ENCODE data around the gene NOC4L. TPM values are rescaled to one million over a fixed set of nuclear protein-coding genes. Genes with fewer than 3 reads are reported as not detected.

The NOC4L gene
- total RNA-seq, 1 donor from 2014 or later, result 17.8 TPM

- no peak overlapping the region for H3K27ac Mint-ChIP-seq (ENCODE audit: unreplicated experiment)
- TF ChIP-seq, protein P1, sequence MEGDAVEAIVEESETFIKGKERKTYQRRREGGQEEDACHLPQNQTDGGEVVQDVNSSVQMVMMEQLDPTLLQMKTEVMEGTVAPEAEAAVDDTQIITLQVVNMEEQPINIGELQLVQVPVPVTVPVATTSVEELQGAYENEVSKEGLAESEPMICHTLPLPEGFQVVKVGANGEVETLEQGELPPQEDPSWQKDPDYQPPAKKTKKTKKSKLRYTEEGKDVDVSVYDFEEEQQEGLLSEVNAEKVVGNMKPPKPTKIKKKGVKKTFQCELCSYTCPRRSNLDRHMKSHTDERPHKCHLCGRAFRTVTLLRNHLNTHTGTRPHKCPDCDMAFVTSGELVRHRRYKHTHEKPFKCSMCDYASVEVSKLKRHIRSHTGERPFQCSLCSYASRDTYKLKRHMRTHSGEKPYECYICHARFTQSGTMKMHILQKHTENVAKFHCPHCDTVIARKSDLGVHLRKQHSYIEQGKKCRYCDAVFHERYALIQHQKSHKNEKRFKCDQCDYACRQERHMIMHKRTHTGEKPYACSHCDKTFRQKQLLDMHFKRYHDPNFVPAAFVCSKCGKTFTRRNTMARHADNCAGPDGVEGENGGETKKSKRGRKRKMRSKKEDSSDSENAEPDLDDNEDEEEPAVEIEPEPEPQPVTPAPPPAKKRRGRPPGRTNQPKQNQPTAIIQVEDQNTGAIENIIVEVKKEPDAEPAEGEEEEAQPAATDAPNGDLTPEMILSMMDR (IDR thresholded peaks at IDR 0.05; ENCODE audit: partially characterized antibody, unreplicated experiment), result no peak
- H3K9me3 Mint-ChIP-seq (ENCODE audit: unreplicated experiment), result peaks cover 7% of the 10 kb centered on the region
- DNase-seq, result peak; percentile 9
- H3K4me3 Mint-ChIP-seq (ENCODE audit: unreplicated experiment), result no peak overlapping the region
- H3K36me3 Mint-ChIP-seq (ENCODE audit: unreplicated experiment), result no peaks in the 10 kb centered on the region
- H3K4me1 Mint-ChIP-seq (ENCODE audit: low read depth, unreplicated experiment), result no peaks in the 10 kb centered on the region
- no peaks in the 10 kb centered on the region for H3K27me3 Mint-ChIP-seq (ENCODE audit: unreplicated experiment)
Observed at GRCh38 chr12:132167611-132168310, 23.5 kb downstream of the NOC4L start.

- TF ChIP-seq, protein P1 (IDR thresholded peaks at IDR 0.05; ENCODE audit: partially characterized antibody, unreplicated experiment), result no peak
- H3K27ac Mint-ChIP-seq (ENCODE audit: unreplicated experiment), result no peak overlapping the region
- no peaks in the 10 kb centered on the region for H3K36me3 Mint-ChIP-seq (ENCODE audit: unreplicated experiment)
- no peak overlapping the region for H3K4me3 Mint-ChIP-seq (ENCODE audit: unreplicated experiment)
- H3K9me3 Mint-ChIP-seq (ENCODE audit: unreplicated experiment), result peaks cover 9% of the 10 kb centered on the region
- no peaks in the 10 kb centered on the region for H3K27me3 Mint-ChIP-seq (ENCODE audit: unreplicated experiment)
- DNase-seq, result peak; percentile 12
- no peaks in the 10 kb centered on the region for H3K4me1 Mint-ChIP-seq (ENCODE audit: low read depth, unreplicated experiment)
Observed at GRCh38 chr12:132168311-132169031, 24.2 kb downstream of the NOC4L start.

GRCh38 chr12:132169376-132169775, 25.1 kb downstream of the NOC4L start:
- no peak overlapping the region for H3K4me3 Mint-ChIP-seq (ENCODE audit: unreplicated experiment)
- DNase-seq, result peak; percentile 11
- H3K27me3 Mint-ChIP-seq (ENCODE audit: unreplicated experiment), result no peaks in the 10 kb centered on the region
- H3K9me3 Mint-ChIP-seq (ENCODE audit: unreplicated experiment), result peaks cover 6% of the 10 kb centered on the region
- H3K36me3 Mint-ChIP-seq (ENCODE audit: unreplicated experiment), result no peaks in the 10 kb centered on the region
- no peak overlapping the region for H3K27ac Mint-ChIP-seq (ENCODE audit: unreplicated experiment)
- TF ChIP-seq, protein P1 (IDR thresholded peaks at IDR 0.05; ENCODE audit: partially characterized antibody, unreplicated experiment), result no peak
- H3K4me1 Mint-ChIP-seq (ENCODE audit: low read depth, unreplicated experiment), result no peaks in the 10 kb centered on the region

DNA sequence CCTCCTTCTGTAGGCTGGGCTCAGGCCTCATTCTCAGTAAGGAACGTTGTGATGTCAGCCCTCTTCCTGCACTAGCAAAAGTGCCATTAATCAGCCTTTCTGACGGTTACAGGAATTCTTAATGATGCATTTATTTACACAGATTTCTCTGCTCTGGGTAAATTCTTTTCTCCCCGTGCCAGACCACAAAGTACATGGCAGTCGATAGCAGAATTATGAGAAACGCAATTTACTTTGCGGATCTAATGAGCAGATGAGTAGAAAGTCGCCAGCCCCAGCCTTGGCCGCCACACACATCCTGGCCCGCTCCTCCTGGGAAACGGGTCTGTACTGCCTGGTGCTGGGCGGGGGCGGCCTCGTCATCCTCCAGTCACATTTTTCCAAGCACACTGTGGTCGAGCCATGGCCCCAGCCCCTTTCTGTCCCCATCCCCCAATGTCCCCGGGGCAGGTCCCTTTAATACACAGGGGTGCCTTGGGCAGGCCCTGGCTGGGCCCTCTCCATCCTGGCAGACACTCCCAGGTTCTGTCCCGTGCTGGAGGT, 25.9 kb downstream of the NOC4L start:
- Mint-ChIP-seq H3K27me3 (ENCODE audit: unreplicated experiment) (no peaks in the 10 kb centered on the region), H3K4me3 (ENCODE audit: unreplicated experiment) (no peak overlapping the region), H3K9me3 (ENCODE audit: unreplicated experiment) (peaks cover 7% of the 10 kb centered on the region), H3K36me3 (ENCODE audit: unreplicated experiment) (no peaks in the 10 kb centered on the region), H3K4me1 (ENCODE audit: low read depth, unreplicated experiment) (no peaks in the 10 kb centered on the region), H3K27ac (ENCODE audit: unreplicated experiment) (peak overlapping the region; percentile 17)
- TF ChIP-seq, protein P1 (IDR thresholded peaks at IDR 0.05; ENCODE audit: partially characterized antibody, unreplicated experiment), result no peak
- DNase-seq, result peak; percentile 21
